Measurements from ENCODE around the gene ERG28. TPM values are rescaled to one million over a fixed set of nuclear protein-coding genes. Genes with fewer than 3 reads are reported as not detected.
"Not testable (repeated sequence)": the region's sequence is repeated elsewhere in the genome, so short reads cannot be mapped to it uniquely, and the experiment has no call there.

Gene ERG28
- total RNA-seq, 1 donor from 2014 or later, result 2.1 TPM

DNA sequence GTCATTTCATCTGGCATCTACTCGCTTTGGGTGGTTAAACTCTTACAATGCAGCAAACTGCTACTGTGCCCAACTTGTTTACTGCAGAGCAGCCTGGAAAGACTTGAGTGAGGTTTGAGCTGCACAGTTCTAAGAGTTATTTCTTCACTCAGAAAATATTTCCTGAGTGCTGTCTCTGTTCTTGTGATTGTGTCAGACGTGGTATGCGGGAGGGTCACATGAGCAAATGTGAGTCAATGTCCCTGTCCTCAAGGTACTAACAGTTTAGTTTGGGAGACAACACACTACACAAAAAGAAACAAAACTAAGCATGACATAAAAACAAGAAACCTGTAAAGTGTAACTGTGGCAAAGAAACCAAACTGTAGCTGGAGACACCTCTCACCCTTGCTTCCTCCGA is 49.8 kb downstream of the ERG28 start:
- no peaks in the 10 kb centered on the region for H3K36me3 ChIP-seq (ENCODE audit: control insufficient read depth in 3 of 3, insufficient read depth in 3 of 3, low read length in 3 of 3)
- peaks cover 8 to 17% (median 10%) of the 10 kb centered on the region in 3 donors for H3K4me1 ChIP-seq (ENCODE audit: control insufficient read depth in 3 of 3, insufficient read depth in 3 of 3, low read length in 3 of 3)
- no peak overlapping the region for H3K4me3 ChIP-seq (ENCODE audit: low read length in 3 of 3)
- no peaks in the 10 kb centered on the region for H3K27me3 ChIP-seq (ENCODE audit: control insufficient read depth in 3 of 3, insufficient read depth in 3 of 3, low read length in 3 of 3)
- H3K9me3 ChIP-seq (ENCODE audit: control insufficient read depth in 3 of 3, low read length in 3 of 3), result no peaks in the 10 kb centered on the region
- peak overlapping the region; percentile 14 for H3K27ac ChIP-seq (ENCODE audit: low read depth, low read length)
- no peak overlapping the region for H3K9ac ChIP-seq (ENCODE audit: low read depth in 1 of 3, low read length in 3 of 3)

DNA sequence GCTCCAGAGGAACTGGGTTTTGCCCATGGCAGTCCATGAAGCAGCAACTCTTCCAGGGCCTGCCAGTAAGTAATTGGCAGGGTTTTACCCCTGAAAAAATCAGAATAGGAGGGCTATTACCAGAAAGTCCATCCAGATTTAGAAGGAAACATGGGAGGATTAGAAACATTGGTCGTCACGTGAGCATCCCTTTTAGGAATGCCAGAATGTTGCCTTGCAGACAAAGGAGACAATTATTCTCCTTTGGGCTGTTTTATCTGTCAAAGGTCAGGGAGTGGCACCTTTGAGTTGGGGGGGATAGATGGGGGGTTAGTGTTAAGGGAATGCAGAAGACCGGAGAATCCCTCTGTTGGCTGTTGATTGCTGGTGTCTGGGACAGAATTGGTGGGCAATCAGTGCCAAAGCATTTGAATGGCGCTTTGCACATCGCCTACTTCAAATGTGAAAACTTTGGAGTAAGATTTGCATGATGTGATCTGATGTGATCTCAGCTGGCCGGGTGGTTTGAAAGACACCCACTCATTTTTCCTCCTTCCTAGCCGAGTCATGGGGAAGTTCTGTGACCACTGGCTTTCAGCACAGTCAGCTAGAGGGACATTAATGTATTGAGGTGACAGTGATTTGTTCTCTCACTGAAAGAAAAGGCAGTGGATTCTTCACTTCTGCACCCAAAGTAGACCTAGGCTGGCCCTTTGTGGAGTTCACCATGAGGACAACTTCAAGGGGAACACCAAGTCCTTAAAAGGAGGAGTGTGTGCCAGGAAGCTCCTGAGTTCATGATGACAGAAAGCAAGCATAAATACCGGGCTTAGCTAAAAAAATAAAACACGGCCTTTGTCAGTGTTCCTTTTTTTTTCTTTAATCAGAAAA is 50.8 kb downstream of the ERG28 start:
- no peaks in the 10 kb centered on the region for H3K9me3 ChIP-seq (ENCODE audit: control insufficient read depth in 3 of 3, low read length in 3 of 3)
- H3K9ac ChIP-seq (ENCODE audit: low read depth in 1 of 3, low read length in 3 of 3), result no peak overlapping the region
- H3K4me1 ChIP-seq (ENCODE audit: control insufficient read depth in 3 of 3, insufficient read depth in 3 of 3, low read length in 3 of 3), result peaks cover 12 to 20% (median 17%) of the 10 kb centered on the region in 3 donors
- H3K27me3 ChIP-seq (ENCODE audit: control insufficient read depth in 3 of 3, insufficient read depth in 3 of 3, low read length in 3 of 3), result no peaks in the 10 kb centered on the region
- H3K36me3 ChIP-seq (ENCODE audit: control insufficient read depth in 3 of 3, insufficient read depth in 3 of 3, low read length in 3 of 3), result no peaks in the 10 kb centered on the region
- H3K4me3 ChIP-seq (ENCODE audit: low read length in 3 of 3), result no peak overlapping the region
- peak overlapping the region; percentile 14 for H3K27ac ChIP-seq (ENCODE audit: low read depth, low read length)

GRCh38 chr14:75609116-75609515 is 51.6 kb downstream of the ERG28 start:
- no peaks in the 10 kb centered on the region for H3K9me3 ChIP-seq (ENCODE audit: control insufficient read depth in 3 of 3, low read length in 3 of 3)
- H3K4me1 ChIP-seq (ENCODE audit: control insufficient read depth in 3 of 3, insufficient read depth in 3 of 3, low read length in 3 of 3), result peaks cover 12 to 20% (median 17%) of the 10 kb centered on the region in 3 donors
- H3K27me3 ChIP-seq (ENCODE audit: control insufficient read depth in 3 of 3, insufficient read depth in 3 of 3, low read length in 3 of 3), result no peaks in the 10 kb centered on the region
- no peak overlapping the region for H3K4me3 ChIP-seq (ENCODE audit: low read length in 3 of 3)
- H3K9ac ChIP-seq (ENCODE audit: low read depth in 1 of 3, low read length in 3 of 3), result no peak overlapping the region
- no peak overlapping the region for H3K27ac ChIP-seq (ENCODE audit: low read depth, low read length)
- H3K36me3 ChIP-seq (ENCODE audit: control insufficient read depth in 3 of 3, insufficient read depth in 3 of 3, low read length in 3 of 3), result no peaks in the 10 kb centered on the region

- peaks cover 12 to 20% (median 17%) of the 10 kb centered on the region in 3 donors for H3K4me1 ChIP-seq (ENCODE audit: control insufficient read depth in 3 of 3, insufficient read depth in 3 of 3, low read length in 3 of 3)
- no peak overlapping the region for H3K4me3 ChIP-seq (ENCODE audit: low read length in 3 of 3)
- H3K27ac ChIP-seq (ENCODE audit: low read depth, low read length), result no peak overlapping the region
- no peaks in the 10 kb centered on the region for H3K9me3 ChIP-seq (ENCODE audit: control insufficient read depth in 3 of 3, low read length in 3 of 3)
- H3K9ac ChIP-seq (ENCODE audit: low read depth in 1 of 3, low read length in 3 of 3), result no peak overlapping the region
- H3K27me3 ChIP-seq (ENCODE audit: control insufficient read depth in 3 of 3, insufficient read depth in 3 of 3, low read length in 3 of 3), result no peaks in the 10 kb centered on the region
- H3K36me3 ChIP-seq (ENCODE audit: control insufficient read depth in 3 of 3, insufficient read depth in 3 of 3, low read length in 3 of 3), result no peaks in the 10 kb centered on the region
Observed at GRCh38 chr14:75607842-75608640, 52.6 kb downstream of the ERG28 start.

GRCh38 chr14:75607044-75607443 is 53.6 kb downstream of the ERG28 start:
- H3K36me3 ChIP-seq (ENCODE audit: control insufficient read depth in 3 of 3, insufficient read depth in 3 of 3, low read length in 3 of 3), result no peaks in the 10 kb centered on the region
- H3K4me1 ChIP-seq (ENCODE audit: control insufficient read depth in 3 of 3, insufficient read depth in 3 of 3, low read length in 3 of 3), result peaks cover 12 to 20% (median 17%) of the 10 kb centered on the region in 3 donors
- no peaks in the 10 kb centered on the region for H3K9me3 ChIP-seq (ENCODE audit: control insufficient read depth in 3 of 3, low read length in 3 of 3)
- no peak overlapping the region for H3K27ac ChIP-seq (ENCODE audit: low read depth, low read length)
- H3K4me3 ChIP-seq (ENCODE audit: low read length in 3 of 3), result no peak overlapping the region
- H3K9ac ChIP-seq (ENCODE audit: low read depth in 1 of 3, low read length in 3 of 3), result no peak overlapping the region
- no peaks in the 10 kb centered on the region for H3K27me3 ChIP-seq (ENCODE audit: control insufficient read depth in 3 of 3, insufficient read depth in 3 of 3, low read length in 3 of 3)

GRCh38 chr14:75605916-75606315 is 54.8 kb downstream of the ERG28 start:
- H3K4me3 ChIP-seq (ENCODE audit: low read length in 3 of 3), result no peak overlapping the region
- H3K36me3 ChIP-seq (ENCODE audit: control insufficient read depth in 3 of 3, insufficient read depth in 3 of 3, low read length in 3 of 3), result no peaks in the 10 kb centered on the region
- no peak overlapping the region for H3K27ac ChIP-seq (ENCODE audit: low read depth, low read length)
- H3K9ac ChIP-seq (ENCODE audit: low read depth in 1 of 3, low read length in 3 of 3), result no peak overlapping the region
- no peaks in the 10 kb centered on the region for H3K9me3 ChIP-seq (ENCODE audit: control insufficient read depth in 3 of 3, low read length in 3 of 3)
- H3K4me1 ChIP-seq (ENCODE audit: control insufficient read depth in 3 of 3, insufficient read depth in 3 of 3, low read length in 3 of 3), result peaks cover 12 to 19% (median 15%) of the 10 kb centered on the region in 3 donors
- H3K27me3 ChIP-seq (ENCODE audit: control insufficient read depth in 3 of 3, insufficient read depth in 3 of 3, low read length in 3 of 3), result no peaks in the 10 kb centered on the region

DNA sequence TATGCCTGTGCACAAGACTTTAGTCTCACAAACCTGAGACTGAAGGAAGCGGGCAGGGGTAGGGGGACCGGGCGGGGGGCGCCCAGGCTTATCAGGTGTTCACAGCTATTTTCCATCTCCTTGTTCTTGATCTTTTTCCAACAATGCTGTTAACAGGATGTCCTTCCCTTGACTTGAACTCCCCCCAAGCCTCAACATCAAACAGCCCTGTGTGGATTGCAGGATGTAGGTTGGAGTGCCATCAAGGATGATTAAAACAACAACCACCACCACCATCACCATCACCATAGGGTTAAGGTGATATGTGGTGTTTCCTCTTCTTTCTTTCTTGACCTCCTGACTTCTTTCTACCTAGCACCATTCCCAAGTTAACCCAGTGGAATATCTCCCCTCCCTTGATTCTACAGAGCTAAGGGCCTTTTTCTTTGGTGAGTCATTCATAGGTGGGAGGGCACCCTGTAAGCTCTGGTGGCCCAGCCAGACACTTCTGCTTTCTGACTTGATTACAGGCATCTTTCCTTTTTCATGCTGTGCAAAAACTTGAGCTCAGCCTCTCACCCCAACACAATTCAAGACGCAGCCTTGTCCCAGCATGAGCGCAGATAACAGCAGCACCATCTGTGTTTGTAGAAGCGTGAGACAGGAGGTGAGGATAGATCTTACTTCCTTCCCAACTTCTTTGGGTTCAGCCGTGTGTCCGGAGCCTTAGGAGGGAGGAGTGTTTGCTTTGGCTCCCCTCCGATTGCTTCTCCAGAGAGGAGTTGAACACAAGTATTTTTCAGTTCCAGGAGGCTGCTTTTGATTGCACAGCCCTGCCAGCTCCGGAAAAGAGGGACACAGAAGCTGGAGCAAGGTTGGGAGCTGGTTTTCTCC is 55.5 kb downstream of the ERG28 start:
- Histone ChIP-seq H3K27me3 (ENCODE audit: control insufficient read depth in 3 of 3, insufficient read depth in 3 of 3, low read length in 3 of 3) (no peaks in the 10 kb centered on the region), H3K9me3 (ENCODE audit: control insufficient read depth in 3 of 3, low read length in 3 of 3) (no peaks in the 10 kb centered on the region), H3K9ac (ENCODE audit: low read depth in 1 of 3, low read length in 3 of 3) (no peak overlapping the region), H3K27ac (ENCODE audit: low read depth, low read length) (no peak overlapping the region), H3K36me3 (ENCODE audit: control insufficient read depth in 3 of 3, insufficient read depth in 3 of 3, low read length in 3 of 3) (no peaks in the 10 kb centered on the region), H3K4me1 (ENCODE audit: control insufficient read depth in 3 of 3, insufficient read depth in 3 of 3, low read length in 3 of 3) (peaks cover 7 to 12% (median 11%) of the 10 kb centered on the region in 3 donors), H3K4me3 (ENCODE audit: low read length in 3 of 3) (no peak overlapping the region)

DNA sequence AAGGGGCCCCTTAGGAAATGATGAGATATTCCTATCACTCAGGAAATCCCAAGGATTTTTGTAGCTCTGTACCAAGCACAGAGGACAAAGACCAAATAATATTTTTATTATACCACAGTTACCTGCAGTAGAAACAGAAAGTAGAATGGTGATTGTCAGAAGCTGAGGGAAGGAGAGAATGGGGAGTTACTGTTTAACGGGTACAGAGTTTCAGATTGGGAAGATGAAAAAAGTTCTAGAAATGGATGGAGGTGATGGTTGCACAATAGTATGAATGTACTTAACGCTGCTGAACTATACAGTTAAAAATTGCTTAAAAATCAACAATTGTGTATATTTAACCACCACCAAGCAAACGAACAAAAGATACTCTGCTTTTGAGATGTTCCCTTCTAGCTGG is 58.2 kb downstream of the ERG28 start:
- Histone ChIP-seq H3K9ac (ENCODE audit: low read depth in 1 of 3, low read length in 3 of 3) (no peak overlapping the region), H3K36me3 (ENCODE audit: control insufficient read depth in 3 of 3, insufficient read depth in 3 of 3, low read length in 3 of 3) (no peaks in the 10 kb centered on the region), H3K4me3 (ENCODE audit: low read length in 3 of 3) (no peak overlapping the region), H3K4me1 (ENCODE audit: control insufficient read depth in 3 of 3, insufficient read depth in 3 of 3, low read length in 3 of 3) (peaks cover 2 to 11% (median 6%) of the 10 kb centered on the region in 3 donors), H3K9me3 (ENCODE audit: control insufficient read depth in 3 of 3, low read length in 3 of 3) (no peaks in the 10 kb centered on the region), H3K27ac (ENCODE audit: low read depth, low read length) (no peak overlapping the region), H3K27me3 (ENCODE audit: control insufficient read depth in 3 of 3, insufficient read depth in 3 of 3, low read length in 3 of 3) (no peaks in the 10 kb centered on the region)

- H3K9me3 ChIP-seq (ENCODE audit: control insufficient read depth in 3 of 3, low read length in 3 of 3); H3K36me3 ChIP-seq (ENCODE audit: control insufficient read depth in 3 of 3, insufficient read depth in 3 of 3, low read length in 3 of 3); H3K27ac ChIP-seq (ENCODE audit: low read depth, low read length); H3K4me3 ChIP-seq (ENCODE audit: low read length in 3 of 3); H3K9ac ChIP-seq (ENCODE audit: low read depth in 1 of 3, low read length in 3 of 3); H3K27me3 ChIP-seq (ENCODE audit: control insufficient read depth in 3 of 3, insufficient read depth in 3 of 3, low read length in 3 of 3): not testable (repeated sequence)
- peaks cover 2 to 11% (median 5%) of the 10 kb centered on the region in 3 donors for H3K4me1 ChIP-seq (ENCODE audit: control insufficient read depth in 3 of 3, insufficient read depth in 3 of 3, low read length in 3 of 3)
Observed at GRCh38 chr14:75601061-75601460, 59.6 kb downstream of the ERG28 start.

All from skeletal muscle tissue (tissue), 4 donors.